ENCODE data around the gene ASCL1.

The ASCL1 gene

GRCh38 chr12:102977945-102978706 lies 20.7 kb downstream of the ASCL1 start:
- no peak for DNase-seq (ENCODE audit: low read depth in 2 of 2)

GRCh38 chr12:102980350-102980749 lies 22.9 kb downstream of the ASCL1 start:
- DNase-seq (ENCODE audit: low read depth in 2 of 2), result no peak

GRCh38 chr12:102990419-102990818 lies 32.9 kb downstream of the ASCL1 start:
- DNase-seq (ENCODE audit: low read depth in 2 of 2), result no peak

- DNase-seq (ENCODE audit: low read depth in 2 of 2), result no peak
Measured at GRCh38 chr12:102992297-102992696, 34.8 kb downstream of the ASCL1 start.

- DNase-seq (ENCODE audit: low read depth in 2 of 2), result no peak
Measured at GRCh38 chr12:102992720-102993119, 35.2 kb downstream of the ASCL1 start.

GRCh38 chr12:102993537-102993936 lies 36.1 kb downstream of the ASCL1 start:
- DNase-seq (ENCODE audit: low read depth in 2 of 2), result no peak

- no peak for DNase-seq (ENCODE audit: low read depth in 2 of 2)
Measured at GRCh38 chr12:102995372-102995771, 37.9 kb downstream of the ASCL1 start.

All from fibroblast of skin of left quadriceps (primary cell).